Activated CD4-positive, alpha-beta memory T cell treated with anti-CD3 and anti-CD28 coated beads, Interleukin-2, amount 10 ng/mL, durations not matched to agents 7 days and 5 days (primary cell): ENCODE data around the gene TRMT61B. TPM values are rescaled to one million over a fixed set of nuclear protein-coding genes. Genes with fewer than 3 reads are reported as not detected.

Experiments
- CTCF ChIA-PET: fragments of 350-600 bp; sonication (Branson Sonifier 250); formaldehyde crosslinking; loops from one replicate; lab custom pipeline; 2021; ENCODE audit warnings: antibody characterized with exemption, inconsistent platforms; lab: Charles Lee
- POLR2A ChIA-PET: fragments of 350-600 bp; sonication (Branson Sonifier 250); formaldehyde crosslinking; loops from one replicate; lab custom pipeline; 2021; ENCODE audit warnings: antibody characterized with exemption; lab: Charles Lee
- DNase-seq: peaks from one replicate; pipeline ENCODE4 v3.0.0-alpha.2; 2020
- H3K27ac Mint-ChIP-seq: one replicate; pipeline ENCODE4 v1.8.0; 2021; ENCODE audit warnings: mild to moderate bottlenecking, mixed read lengths
- H3K27me3 Mint-ChIP-seq: one replicate; pipeline ENCODE4 v1.8.0; 2021; ENCODE audit warnings: mixed read lengths
- H3K36me3 Mint-ChIP-seq: one replicate; pipeline ENCODE4 v1.8.0; 2021; ENCODE audit warnings: low read depth, mixed read lengths
- H3K4me1 Mint-ChIP-seq: one replicate; pipeline ENCODE4 v1.8.0; 2021; ENCODE audit warnings: mixed read lengths
- H3K4me3 Mint-ChIP-seq: one replicate; pipeline ENCODE4 v1.8.0; 2021; ENCODE audit warnings: mild to moderate bottlenecking, mixed read lengths
- H3K9me3 Mint-ChIP-seq: one replicate; pipeline ENCODE4 v1.8.0; 2021; ENCODE audit warnings: mixed read lengths
- total RNA-seq, 2 experiments: library from RNA; stranded (reverse); gene quantifications; one replicate each; pipeline ENCODE4 v1.2.3, GENCODE V29; 2021

The TRMT61B gene
- total RNA-seq, 2 experiments from 2014 or later, result 13.1 to 14.1 TPM

- H3K36me3 Mint-ChIP-seq, result peaks cover 52% of the 10 kb centered on the region
- DNase-seq, result no peak
- no peaks in the 10 kb centered on the region for H3K9me3 Mint-ChIP-seq
- H3K27ac Mint-ChIP-seq, result no peak overlapping the region
- ChIA-PET CTCF (interaction anchor here (3.3 kb wide), 1 partner anchor 209 kb away, joined by 11 read pairs; no protein-coding TSS in a partner anchor), POLR2A (interaction anchor here (1.4 kb wide), 1 partner anchor 15 kb away, joined by 3 read pairs; no protein-coding TSS in a partner anchor)
- no peak overlapping the region for H3K4me3 Mint-ChIP-seq
- no peaks in the 10 kb centered on the region for H3K27me3 Mint-ChIP-seq
- peaks cover 3% of the 10 kb centered on the region for H3K4me1 Mint-ChIP-seq
Observed at GRCh38 chr2:28802975-28803429, 67.1 kb downstream of the TRMT61B start.

- POLR2A ChIA-PET, result interaction anchor here (1.0 to 1.4 kb wide), 2 partner anchors 13 to 50 kb away, joined by 3 read pairs; partner anchors contain the start of gene PPP1CB
- H3K36me3 Mint-ChIP-seq, result peaks cover 64% of the 10 kb centered on the region
Observed at GRCh38 chr2:28801726-28802125, 68.4 kb downstream of the TRMT61B start.

More at GRCh38 chr2:28801726-28802125, 68.4 kb downstream of the TRMT61B start:
- no peaks in the 10 kb centered on the region for H3K27me3 Mint-ChIP-seq
- no peak for DNase-seq
- CTCF ChIA-PET, result interaction anchor here (1.1 to 3.3 kb wide), 2 partner anchors 10 to 207 kb away, joined by 5 to 11 read pairs; no protein-coding TSS in a partner anchor
- H3K27ac Mint-ChIP-seq, result no peak overlapping the region
- H3K4me1 Mint-ChIP-seq, result peaks cover 9% of the 10 kb centered on the region
- H3K9me3 Mint-ChIP-seq, result no peaks in the 10 kb centered on the region
- H3K4me3 Mint-ChIP-seq, result no peak overlapping the region

Other genes with a start within 250 kb of the TRMT61B start
- 100 to 1,000 TPM; 211 to 213 TPM for gene PPP1CB, start 118.5 kb downstream of the TRMT61B start, total RNA-seq
- 1 to 10 TPM in 1 of 2 experiments, under 1 TPM in 1; 0.93 to 1.2 TPM for gene SPDYA, start 59.5 kb downstream of the TRMT61B start, total RNA-seq
- gene WDR43, start 24.4 kb upstream of the TRMT61B start, total RNA-seq, result 10 to 100 TPM; 45.5 to 47.2 TPM
- gene TOGARAM2, start 111.0 kb upstream of the TRMT61B start, total RNA-seq, result 10 to 100 TPM in 1 of 2 experiments, 1 to 10 TPM in 1; 8.9 to 10.3 TPM
- gene PCARE, start 204.2 kb upstream of the TRMT61B start, total RNA-seq, result not detected
- gene CLIP4, start 245.1 kb upstream of the TRMT61B start, total RNA-seq, result 10 to 100 TPM; 31.7 to 33.7 TPM